HG02938 (cell line): ENCODE results near the gene KIAA0825.
"Not testable (repeated sequence)": the region's sequence is repeated elsewhere in the genome, so short reads cannot be mapped to it uniquely, and the experiment has no call there.

Experiments used
- ATAC-seq: cut with Tn5 transposase; IDR thresholded peaks from one replicate; pipeline ENCODE4 v1.9.1; 2021; ENCODE audit warnings: mild to moderate bottlenecking, moderate library complexity; ENCODE audit not compliant: unreplicated experiment

Gene KIAA0825

DNA sequence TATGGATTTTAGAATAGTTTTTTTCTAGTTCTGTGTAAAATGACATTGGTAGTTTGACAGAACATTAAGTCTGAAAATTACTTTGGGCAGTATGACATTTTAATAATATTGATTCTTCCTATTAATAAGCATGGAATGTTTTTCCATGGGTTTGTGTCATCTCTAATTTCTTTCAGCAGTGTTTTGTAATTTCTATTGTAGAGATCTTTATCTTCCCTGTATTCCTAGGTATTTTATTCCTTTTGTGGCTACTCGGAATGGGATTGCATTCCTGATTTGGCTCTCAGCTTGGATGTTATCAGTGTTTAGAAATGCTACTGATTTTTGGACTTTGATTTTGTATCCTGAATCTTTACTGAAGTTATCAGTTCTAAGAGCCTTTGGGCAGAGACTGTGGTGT, 420.4 kb downstream of the KIAA0825 start:
- ATAC-seq = no peak

- no peak for ATAC-seq
Observed at GRCh38 chr5:94196953-94197352, 421.5 kb downstream of the KIAA0825 start.

- ATAC-seq = no peak
Observed at GRCh38 chr5:94192658-94193391, 425.6 kb downstream of the KIAA0825 start.

- no peak for ATAC-seq
Observed at GRCh38 chr5:94191604-94192003, 426.8 kb downstream of the KIAA0825 start.

GRCh38 chr5:94188725-94189124, 429.7 kb downstream of the KIAA0825 start:
- no peak for ATAC-seq

- no peak for ATAC-seq
Observed at GRCh38 chr5:94184870-94185269, 433.5 kb downstream of the KIAA0825 start.

DNA sequence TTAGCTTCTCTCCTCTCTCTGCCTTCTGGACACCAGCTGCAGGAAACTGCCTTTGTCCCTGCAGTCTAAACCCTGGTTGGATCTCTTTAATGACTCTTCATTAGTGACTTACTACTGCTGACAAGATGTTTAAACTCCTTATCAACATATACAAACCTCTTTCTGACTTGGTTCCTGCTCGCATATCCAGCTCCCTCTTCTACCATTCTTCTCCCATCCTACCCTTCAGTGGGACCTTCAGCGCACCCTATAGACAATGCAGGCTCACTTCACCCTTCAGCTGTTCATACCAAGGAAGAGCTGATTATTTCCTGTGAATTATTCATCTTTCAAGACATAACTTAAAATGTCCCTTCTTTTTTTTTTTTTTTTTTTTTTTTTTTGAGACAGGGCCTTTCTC, 436.5 kb downstream of the KIAA0825 start:
- peak; percentile 64 for ATAC-seq

- ATAC-seq = no peak
Observed at GRCh38 chr5:94180761-94181160, 437.6 kb downstream of the KIAA0825 start.

DNA sequence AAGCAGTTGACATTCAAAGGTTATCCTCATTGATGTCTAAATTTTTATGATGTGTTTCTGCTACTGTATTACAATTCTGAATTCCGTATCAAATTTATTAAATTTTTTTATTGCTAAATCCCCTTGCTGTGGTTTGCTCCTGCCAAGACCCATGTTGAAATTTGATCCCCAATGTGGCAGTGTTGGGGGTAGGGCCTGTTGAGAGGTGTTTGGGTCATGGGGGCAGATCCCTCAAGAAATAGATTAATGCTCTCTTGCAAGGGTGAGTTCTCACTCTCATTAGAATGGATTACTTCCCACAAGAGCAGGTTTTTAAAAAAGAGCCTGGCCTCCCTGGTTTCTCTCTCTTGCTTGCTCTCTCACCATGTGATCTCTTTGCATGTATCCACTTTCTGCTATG, 442.5 kb downstream of the KIAA0825 start:
- ATAC-seq = no peak

DNA sequence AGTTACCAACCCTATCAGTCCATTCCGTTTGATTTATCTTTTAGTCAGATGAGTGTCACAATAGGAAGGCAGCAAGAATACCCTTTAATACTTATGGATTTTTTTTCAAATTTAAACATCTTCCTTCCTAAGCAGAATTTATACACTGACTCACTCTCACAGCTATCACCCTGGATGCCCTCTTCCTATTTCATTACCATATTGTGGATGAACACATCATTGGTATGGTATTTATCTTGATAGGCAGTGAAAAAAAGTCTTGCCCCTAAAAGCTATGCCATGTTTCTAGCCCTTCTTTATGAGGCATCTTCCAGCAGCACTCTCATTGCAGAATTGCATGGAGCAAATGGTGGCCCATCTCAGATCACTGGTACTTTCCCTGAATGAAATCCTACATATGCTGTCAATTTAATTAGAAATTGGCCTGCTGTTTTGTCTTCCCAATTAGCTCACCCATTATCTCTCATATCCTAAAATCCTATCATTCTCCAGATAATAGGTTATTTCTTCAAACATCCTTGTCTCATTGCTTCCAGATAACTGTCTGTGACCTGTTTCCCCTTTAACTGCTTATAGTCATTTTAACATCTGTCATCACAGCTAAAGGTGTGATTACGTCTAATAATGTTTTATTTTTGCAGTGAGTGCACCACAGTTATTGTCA, 443.5 kb downstream of the KIAA0825 start:
- no peak for ATAC-seq

GRCh38 chr5:94173100-94173499, 445.3 kb downstream of the KIAA0825 start:
- ATAC-seq = no peak

DNA sequence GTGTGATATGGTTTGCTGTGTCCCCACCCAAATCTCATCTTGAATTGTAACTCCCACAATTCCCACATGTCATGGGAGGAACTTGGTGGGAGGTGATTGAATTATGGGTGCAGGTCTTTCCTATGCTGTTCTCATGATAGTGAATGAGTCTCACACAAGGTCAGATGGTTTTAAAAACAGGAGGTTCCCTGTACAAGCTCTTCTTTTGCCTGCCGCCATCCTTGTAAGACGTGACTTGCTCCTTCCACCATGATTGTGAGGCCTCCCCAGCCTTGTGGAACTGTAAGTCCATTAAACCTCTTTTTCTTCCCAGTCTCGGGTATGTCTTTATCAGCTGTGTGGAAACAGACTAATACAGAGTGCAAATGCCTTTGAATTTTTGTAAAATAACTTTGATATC, 447.3 kb downstream of the KIAA0825 start:
- not testable (repeated sequence) for ATAC-seq

DNA sequence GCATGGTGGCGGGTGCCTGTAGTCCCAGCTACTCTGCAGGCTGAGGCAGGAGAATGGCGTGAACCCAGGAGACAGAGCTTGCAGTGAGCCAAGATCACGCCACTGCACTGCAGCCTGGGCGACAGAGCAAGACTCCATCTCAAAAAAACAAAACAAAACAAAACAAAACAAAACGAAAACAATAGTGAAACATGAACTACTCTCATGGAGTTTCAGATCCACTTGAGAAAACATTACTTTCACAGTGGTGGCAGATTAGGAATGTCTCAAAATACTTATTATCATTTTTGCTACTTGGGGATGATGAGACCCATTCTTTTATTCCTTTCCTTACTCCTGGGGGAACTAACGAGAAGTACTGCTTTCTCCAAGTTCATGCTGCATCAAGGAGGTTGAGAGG, 448.2 kb downstream of the KIAA0825 start:
- ATAC-seq = peak; percentile 66

DNA sequence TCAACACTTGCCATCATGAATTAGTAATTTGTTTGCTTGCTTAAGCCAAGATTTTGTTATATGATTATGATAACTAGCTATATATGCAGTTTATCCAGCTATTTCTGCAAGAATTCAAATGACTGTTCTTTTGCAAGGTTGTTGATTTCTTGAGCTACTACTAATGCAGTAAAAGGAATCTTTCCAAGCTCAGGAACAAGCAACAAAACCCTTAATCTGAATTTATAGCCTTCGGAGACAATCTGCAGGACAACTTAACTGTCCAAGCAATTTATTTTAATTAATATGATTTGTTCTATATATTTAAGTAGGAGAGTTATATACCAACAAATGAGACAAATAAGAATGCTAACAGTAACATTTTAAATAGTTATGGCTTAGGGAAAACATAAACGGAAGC, 450.3 kb downstream of the KIAA0825 start:
- ATAC-seq = no peak

DNA sequence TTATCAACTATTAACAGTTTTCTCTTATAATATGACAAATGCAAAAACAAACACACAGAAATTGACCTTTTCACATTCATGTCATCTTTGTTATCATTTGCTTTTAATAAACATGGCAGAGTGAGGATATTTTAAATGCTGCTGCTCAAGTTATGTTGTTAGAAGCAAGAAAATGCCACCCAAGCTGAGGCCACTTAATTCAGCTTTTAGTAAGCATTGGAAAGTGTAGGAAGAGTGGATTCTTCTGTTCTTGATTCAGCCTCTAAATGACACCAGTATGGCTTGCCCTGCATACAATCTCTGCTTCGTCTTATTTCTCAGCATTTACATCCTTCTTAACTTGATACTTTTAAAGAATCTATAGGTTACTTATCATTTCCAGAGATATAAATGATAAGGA, 456.6 kb downstream of the KIAA0825 start:
- no peak for ATAC-seq

DNA sequence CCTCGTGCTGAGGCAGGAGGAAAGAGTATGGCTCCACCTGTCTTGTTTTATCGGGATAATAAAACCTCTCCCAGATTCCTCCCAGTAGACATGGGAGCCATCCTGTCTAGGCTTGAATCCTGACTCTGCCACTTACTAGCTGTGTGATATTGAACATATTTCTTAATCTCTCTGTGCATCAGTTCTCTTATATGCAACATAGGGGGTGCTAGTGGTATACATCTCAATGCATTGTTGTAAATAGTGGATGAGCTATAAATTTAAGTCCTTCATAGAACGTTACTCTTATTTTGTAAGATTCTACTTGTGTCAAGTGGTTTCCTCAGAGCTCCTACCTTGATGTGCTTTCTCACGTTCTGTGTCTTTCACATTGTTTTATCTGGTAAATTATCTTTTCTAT, 459.3 kb downstream of the KIAA0825 start:
- no peak for ATAC-seq

DNA sequence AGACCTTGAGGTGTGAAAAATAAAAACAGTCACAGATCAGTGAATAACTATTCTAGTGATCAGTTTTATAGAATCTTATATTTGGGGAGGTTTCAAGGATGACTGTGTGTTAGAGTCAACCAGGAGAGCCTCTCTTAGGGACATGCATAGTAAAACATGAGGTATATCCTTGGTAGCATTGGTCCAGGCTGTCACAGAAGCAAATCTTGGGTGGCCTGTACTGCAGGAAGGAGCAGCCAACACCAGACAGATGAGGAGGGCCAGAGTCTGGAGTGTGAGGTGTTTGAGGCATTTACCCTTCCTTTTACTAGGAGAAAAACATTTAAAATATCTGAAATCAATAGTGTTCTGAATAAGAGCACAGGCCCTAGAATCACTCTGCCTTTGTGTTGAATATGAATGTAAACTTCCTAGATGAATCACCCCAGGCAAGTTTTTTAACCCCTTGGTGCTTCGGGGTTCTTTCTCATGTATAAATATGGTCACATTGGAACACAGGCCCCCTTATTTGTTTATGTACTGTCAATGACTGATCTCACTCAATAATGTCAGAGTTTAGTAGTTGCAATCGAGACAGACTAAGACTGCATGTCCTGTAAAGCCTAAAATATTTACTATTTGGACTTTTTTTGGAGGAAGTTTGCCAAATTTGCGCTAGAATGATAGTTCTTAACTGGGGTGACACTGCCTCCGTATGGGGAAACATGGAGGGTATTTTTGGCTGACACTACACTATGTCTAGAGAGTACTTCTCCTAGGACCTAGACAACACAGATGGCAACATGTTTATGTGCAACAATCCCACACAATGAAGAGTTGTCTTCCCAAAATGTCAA, 460.5 kb downstream of the KIAA0825 start:
- ATAC-seq = no peak

- ATAC-seq = no peak
Observed at GRCh38 chr5:94154672-94155071, 463.7 kb downstream of the KIAA0825 start.

- no peak for ATAC-seq
Observed at GRCh38 chr5:94153736-94154450, 464.5 kb downstream of the KIAA0825 start.

GRCh38 chr5:94143621-94144020, 474.8 kb downstream of the KIAA0825 start:
- ATAC-seq = not testable (repeated sequence)

- ATAC-seq = no peak
Observed at GRCh38 chr5:94140300-94140699, 478.1 kb downstream of the KIAA0825 start.
